K562 (cell line): ENCODE data around the gene TRPV5. TPM values are rescaled to one million over a fixed set of nuclear protein-coding genes. Genes with fewer than 3 reads are reported as not detected.

Experiments used
- ATAC-seq: fragments of 200-7000 bp; cut with Tn5 transposase; 3 replicates; pipeline ENCODE4 v1.9.1; 2020; ENCODE audit warnings: moderate library complexity
- BruUV-seq: library from RNA; stranded (reverse); fragments of 400-500 nt; replicated peaks from 2 replicates; lab custom pipeline; 2021; lab: Mats Ljungman, UMichigan
- CTCF ChIA-PET: fragments of 300-600 bp; formaldehyde crosslinking; extraction: SDS; loops from one replicate; lab custom pipeline; 2021; ENCODE audit warnings: low intra/inter-chr PET ratio; lab: Yijun Ruan, JAX
- POLR2A ChIA-PET: fragments of 300-600, 350-650 bp; sonication (Branson Sonifier 250); formaldehyde crosslinking; extraction: SDS; loops from one replicate; lab custom pipeline; 2021; ENCODE audit warnings: antibody characterized with exemption, inconsistent platforms; lab: Yijun Ruan, JAX
- DNase-seq, 4 experiments: peaks; one replicate each; pipeline versions ENCODE4 v3.0.0 to v3.0.0-alpha.2; 2011 to 2018; ENCODE audit warnings: low spot score in 3 of 4, mixed read lengths in 3 of 4; ENCODE audit errors: extremely low read depth in 1 of 4
- FAIRE-seq: peaks from 2 replicates; lab custom pipeline; 2011; peaks lifted over from hg19 to GRCh38; lab: Jason Lieb, UNC
- H2AFZ ChIP-seq: 2 replicates; pipeline ENCODE4 v1.6.0; 2011; ENCODE audit warnings: low read depth, low read length, control low read depth, inconsistent platforms
- H3K27ac ChIP-seq: fragments of 200-600 bp; 3 replicates; pipeline ENCODE4 v1.8.0; 2011; ENCODE audit warnings: low read depth, mild to moderate bottlenecking, control low read depth, inconsistent platforms, low read length, moderate library complexity, mixed read lengths; ENCODE audit errors: extremely low read depth
- H3K27me3 ChIP-seq, 2 experiments: fragments of 300-600 bp in 1 of 2; 2 replicates in 1 of 2; 3 replicates in 1 of 2; pipeline versions ENCODE4 v1.6.0 to v1.8.0; 2011; ENCODE audit warnings: inconsistent platforms in 2 of 2, low read length in 2 of 2, mild to moderate bottlenecking in 1 of 2, mixed read lengths in 1 of 2, moderate library complexity in 1 of 2; ENCODE audit not compliant: control insufficient read depth in 2 of 2, insufficient read depth in 2 of 2
- H3K36me3 ChIP-seq: fragments of 300-600 bp; 3 replicates; pipeline ENCODE4 v1.8.0; 2011; ENCODE audit warnings: mild to moderate bottlenecking, low read length, inconsistent platforms; ENCODE audit not compliant: control insufficient read depth, insufficient read depth
- H3K4me1 ChIP-seq, 2 experiments: fragments of 200-600 bp in 1 of 2; replicated peaks in 1 of 2; 2 replicates in 1 of 2; 3 replicates in 1 of 2; pipeline versions ENCODE4 v1.5.1 to v1.8.0; 2011; ENCODE audit warnings: inconsistent platforms in 2 of 2, low read length in 2 of 2, mild to moderate bottlenecking in 1 of 2, mixed read lengths in 1 of 2, moderate library complexity in 1 of 2; ENCODE audit not compliant: control insufficient read depth in 2 of 2, insufficient read depth in 2 of 2
- H3K4me2 ChIP-seq: 2 replicates; pipeline ENCODE4 v1.6.1; 2011; ENCODE audit warnings: low read length, control low read depth, inconsistent platforms, mixed read lengths; ENCODE audit not compliant: insufficient read depth
- H3K4me3 ChIP-seq: fragments of 200-600 bp; sonication (generic), shearing (Covaris generic); 2 replicates; pipeline ENCODE4 v1.5.1; 2016; ENCODE audit warnings: control low read depth, inconsistent platforms
- H3K79me2 ChIP-seq: fragments of 200-600 bp; 3 replicates; pipeline ENCODE4 v1.8.0; 2011; ENCODE audit warnings: low read length, inconsistent platforms; ENCODE audit not compliant: control insufficient read depth, insufficient read depth
- H3K9ac ChIP-seq, 2 experiments: 2 replicates each; pipeline versions ENCODE4 v1.6.0 to v1.6.1; 2011; ENCODE audit warnings: low read depth in 2 of 2, low read length in 2 of 2, control low read depth in 1 of 2, inconsistent platforms in 1 of 2, mild to moderate bottlenecking in 1 of 2, mixed read lengths in 1 of 2; ENCODE audit not compliant: insufficient read depth in 1 of 2
- H3K9me1 ChIP-seq: one replicate; pipeline ENCODE4 v1.6.0; 2011; ENCODE audit warnings: inconsistent platforms, mild to moderate bottlenecking, low read length, moderate library complexity; ENCODE audit not compliant: control insufficient read depth, insufficient read depth
- H3K9me3 ChIP-seq: replicated peaks from 2 replicates; pipeline ENCODE4 v1.5.1; 2011; ENCODE audit warnings: low read depth, low read length, inconsistent platforms; ENCODE audit not compliant: control insufficient read depth, insufficient read depth
- H4K20me1 ChIP-seq: replicated peaks from 2 replicates; pipeline ENCODE4 v1.6.1; 2011; ENCODE audit warnings: low read length, inconsistent platforms, mixed read lengths; ENCODE audit not compliant: control insufficient read depth, insufficient read depth
- MEIS2 ChIP-seq: fragments of 450-650 bp; IDR thresholded peaks from 2 replicates; pipeline ENCODE4 v1.6.1; 2014; ENCODE audit warnings: mild to moderate bottlenecking; ENCODE audit not compliant: partially characterized antibody
- NKRF ChIP-seq: fragments of 450-650 bp; IDR thresholded peaks from 2 replicates; pipeline ENCODE4 v1.6.1; 2016; ENCODE audit warnings: borderline replicate concordance
- SMAD3 ChIP-seq: fragments of 450-650 bp; formaldehyde crosslinking; conservative IDR thresholded peaks from 2 replicates; pipeline ENCODE4 v1.4.0; 2020; ENCODE audit warnings: mild to moderate bottlenecking
- SMAD4 ChIP-seq: fragments of 250-450 bp; sonication (Bioruptor Pico); conservative IDR thresholded peaks from 2 replicates; pipeline ENCODE4 v1.8.0; 2021; ENCODE audit warnings: inconsistent platforms, mild to moderate bottlenecking, moderate library complexity
- ZHX1 ChIP-seq: fragments of 150-350 bp; conservative IDR thresholded peaks from 2 replicates; pipeline ENCODE4 v1.6.1; 2014; ENCODE audit warnings: low read length
- ZNF224 ChIP-seq: sonication (generic); formaldehyde crosslinking; IDR thresholded peaks from 2 replicates; pipeline ENCODE4 v1.8.0; 2022; ENCODE audit warnings: mild to moderate bottlenecking, missing genetic modification reagents
- WGBS: fragments of 100-300 bp; shearing (Covaris generic); methylation state at CpG from one replicate; pipeline ENCODE4 v1.1.6; 2016; ENCODE audit warnings: low coverage, mixed read lengths; ENCODE audit not compliant: insufficient coverage; ENCODE audit errors: missing lambda C conversion rate; 5-methylcytosine and 5-hydroxymethylcytosine counted together
- in situ Hi-C: fragments of 300-500 bp; cut with MboI; formaldehyde crosslinking; loops from 4 replicates; pipeline ENCODE4 v1.15.0; 2018; ENCODE audit warnings: inconsistent platforms, mixed read lengths
- intact Hi-C: fragments of 100-400 bp; cut with micrococcal nuclease; formaldehyde crosslinking; loops from 2 replicates; pipeline ENCODE4 v1.14.2; 2022
- polyA plus RNA-seq, 8 experiments: library from polyadenylated mRNA; depleted of rRNA in 4 of 8; stranded (reverse) in 5 of 8; unstranded in 3 of 8; fragments of >200 nt; fragmentation: Nextera tagmentation in 2 of 8; fragmentation: Illumina TruSeq in 1 of 8; extraction: Ambion mirVana in 2 of 8; extraction: Trizol in 1 of 8; gene quantifications; 2 replicates each; pipeline versions ENCODE4 v1.2.1 to v1.2.3, GENCODE V29; 2011 to 2014; ENCODE audit warnings: inconsistent platforms in 1 of 8, missing spikeins in 1 of 8
- total RNA-seq, 7 experiments: library from RNA; depleted of rRNA in 6 of 7; stranded (reverse); fragments of >200 nt in 6 of 7; fragmentation: Illumina TruSeq in 2 of 7; extraction: Trizol in 2 of 7; gene quantifications; 2 replicates each; pipeline versions ENCODE4 v1.2.1 to v1.2.3, GENCODE V29; 2011 to 2021; ENCODE audit warnings: low replicate concordance in 1 of 7

TRPV5 gene
- total and polyA plus RNA-seq, 9 of the 15 experiments (the other 6 are each of a cell fraction or from before 2014, with no cell fraction given), result not detected

DNA sequence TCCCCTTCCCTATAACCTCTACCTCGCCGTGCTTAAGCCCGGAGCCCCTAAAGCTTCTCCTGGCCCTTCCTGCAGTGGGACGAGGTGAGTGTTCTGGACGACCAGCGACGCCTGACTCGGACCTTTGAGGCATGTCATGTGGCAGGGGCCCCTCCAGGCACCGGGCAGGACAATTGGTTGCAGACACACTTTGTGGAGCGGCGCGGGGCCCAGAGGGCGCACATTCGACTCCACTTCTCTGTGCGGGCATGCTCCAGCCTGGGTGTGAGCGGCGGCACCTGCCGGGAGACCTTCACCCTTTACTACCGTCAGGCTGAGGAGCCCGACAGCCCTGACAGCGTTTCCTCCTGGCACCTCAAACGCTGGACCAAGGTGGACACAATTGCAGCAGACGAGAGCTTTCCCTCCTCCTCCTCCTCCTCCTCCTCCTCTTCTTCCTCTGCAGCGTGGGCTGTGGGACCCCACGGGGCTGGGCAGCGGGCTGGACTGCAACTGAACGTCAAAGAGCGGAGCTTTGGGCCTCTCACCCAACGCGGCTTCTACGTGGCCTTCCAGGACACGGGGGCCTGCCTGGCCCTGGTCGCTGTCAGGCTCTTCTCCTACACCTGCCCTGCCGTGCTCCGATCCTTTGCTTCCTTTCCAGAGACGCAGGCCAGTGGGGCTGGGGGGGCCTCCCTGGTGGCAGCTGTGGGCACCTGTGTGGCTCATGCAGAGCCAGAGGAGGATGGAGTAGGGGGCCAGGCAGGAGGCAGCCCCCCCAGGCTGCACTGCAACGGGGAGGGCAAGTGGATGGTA is 69.5 kb downstream of the TRPV5 start:
- H3K9ac ChIP-seq, result no peak overlapping the region
- no peaks in the 10 kb centered on the region for H3K36me3 ChIP-seq
- TF ChIP-seq ZHX1 (no peak), ZNF224 (CRISPR knock-in tag) (no peak), NKRF (no peak), SMAD4 (CRISPR knock-in tag) (no peak), SMAD3 (no peak), MEIS2 (no peak)
- H3K4me3 ChIP-seq, result no peak overlapping the region
- no peaks in the 10 kb centered on the region for H3K9me3 ChIP-seq
- 32% methylated on average over 37 of the region's 37 CpGs for WGBS
- H3K27ac ChIP-seq, result no peak overlapping the region
- no peak overlapping the region for H3K4me2 ChIP-seq
- H3K79me2 ChIP-seq, result no peaks in the 10 kb centered on the region
- CTCF ChIA-PET, result no interaction called here
- FAIRE-seq (no peak), ATAC-seq (no peak), DNase-seq (no peak)
- no TSS peak for BruUV-seq
- POLR2A ChIA-PET, result interaction anchor here (0.5 to 0.6 kb wide), 2 partner anchors 77 to 218 kb away, joined by 3 read pairs; no protein-coding TSS in a partner anchor
- peaks cover 3 to 30% of the 10 kb centered on the region in 2 experiments; a peak in 2 of 5 replicates for H3K4me1 ChIP-seq
- H3K27me3 ChIP-seq, result peaks cover 11 to 62% of the 10 kb centered on the region in 2 experiments; a peak in 4 of 5 replicates
- no peaks in the 10 kb centered on the region; the same call in 1 of the 2 replicates for H4K20me1 ChIP-seq
- H2AFZ ChIP-seq, result no peak overlapping the region
- H3K9me1 ChIP-seq, result no peaks in the 10 kb centered on the region
- in situ Hi-C loops, result no loop called here
- intact Hi-C loops, result no loop called here
